Measurements from ENCODE around the gene SNX13.

- TF ChIP-seq JUND (IDR thresholded peaks at IDR 0.05) = no peak
- no peak for TF ChIP-seq CTCF (IDR thresholded peaks at IDR 0.05)
- no peak for TF ChIP-seq SIN3A (IDR thresholded peaks at IDR 0.05; ENCODE audit: borderline replicate concordance, low read depth, low read length)
- TF ChIP-seq RAD21 (IDR thresholded peaks at IDR 0.05; ENCODE audit: low read length) = no peak
- no peak for TF ChIP-seq TCF12 (IDR thresholded peaks at IDR 0.05)
- TF ChIP-seq EZH2phosphoT487 (IDR thresholded peaks at IDR 0.05; ENCODE audit: borderline replicate concordance, low read depth) = no peak
- TF ChIP-seq RCOR1 (IDR thresholded peaks at IDR 0.05; ENCODE audit: low read length) = no peak
Observed at GRCh38 chr7:17758008-17758407, 182.3 kb downstream of the SNX13 start.
